ENCODE results near the gene CD81. TPM values are rescaled to one million over a fixed set of nuclear protein-coding genes. Genes with fewer than 3 reads are reported as not detected.

Gene CD81
- total and polyA plus RNA-seq, 10 of the 15 experiments (the other 5 are each of a cell fraction or from before 2014, with no cell fraction given): 2.0 to 145 (median 57.2) TPM

DNA sequence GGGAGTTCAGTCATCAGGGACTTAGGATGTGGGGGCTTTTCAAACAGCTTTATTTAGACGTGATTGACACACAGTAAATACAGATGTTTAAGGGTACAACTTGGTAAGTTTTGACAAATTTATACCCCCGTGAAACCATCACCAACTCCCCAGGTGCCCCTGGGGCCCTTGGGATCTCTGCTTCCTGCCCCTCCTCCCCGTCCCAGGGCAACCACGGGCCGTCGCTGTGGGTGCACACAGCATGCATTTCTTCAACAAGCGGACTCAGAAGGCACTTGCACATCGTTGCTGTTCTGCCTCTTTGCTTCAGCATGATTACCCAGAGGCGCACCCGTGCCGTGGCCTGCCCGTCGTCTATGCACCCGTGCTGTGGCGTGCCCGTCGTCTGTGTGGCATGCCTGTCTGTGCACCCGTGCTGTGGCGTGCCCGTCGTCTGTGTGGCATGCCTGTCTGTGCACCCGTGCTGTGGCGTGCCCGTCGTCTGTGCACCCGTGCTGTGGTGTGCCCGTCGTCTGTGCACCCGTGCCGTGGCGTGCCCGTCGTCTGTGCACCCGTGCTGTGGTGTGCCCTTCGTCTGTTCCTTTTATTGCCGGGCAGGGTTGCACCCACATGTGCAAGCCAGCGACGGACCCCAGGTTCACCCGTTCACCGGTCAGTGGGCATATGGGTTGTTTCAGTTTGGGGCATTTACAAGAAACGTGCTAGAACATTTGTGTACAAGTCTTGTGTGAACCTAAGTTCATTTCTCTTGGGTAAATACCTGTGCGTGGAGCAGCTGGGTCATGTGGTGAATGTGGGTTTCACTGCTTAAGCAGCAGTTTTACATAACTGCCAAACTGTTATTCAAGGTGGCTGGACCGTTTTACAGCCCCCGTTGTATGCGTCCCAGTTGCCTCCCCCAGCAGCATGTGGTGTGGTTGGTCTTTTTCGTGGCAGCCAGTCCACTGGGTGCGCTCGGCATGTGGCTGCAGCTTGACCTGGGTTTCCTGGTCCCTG is 8.3 kb downstream of the CD81 start (continued):
- TF ChIP-seq, protein P1, sequence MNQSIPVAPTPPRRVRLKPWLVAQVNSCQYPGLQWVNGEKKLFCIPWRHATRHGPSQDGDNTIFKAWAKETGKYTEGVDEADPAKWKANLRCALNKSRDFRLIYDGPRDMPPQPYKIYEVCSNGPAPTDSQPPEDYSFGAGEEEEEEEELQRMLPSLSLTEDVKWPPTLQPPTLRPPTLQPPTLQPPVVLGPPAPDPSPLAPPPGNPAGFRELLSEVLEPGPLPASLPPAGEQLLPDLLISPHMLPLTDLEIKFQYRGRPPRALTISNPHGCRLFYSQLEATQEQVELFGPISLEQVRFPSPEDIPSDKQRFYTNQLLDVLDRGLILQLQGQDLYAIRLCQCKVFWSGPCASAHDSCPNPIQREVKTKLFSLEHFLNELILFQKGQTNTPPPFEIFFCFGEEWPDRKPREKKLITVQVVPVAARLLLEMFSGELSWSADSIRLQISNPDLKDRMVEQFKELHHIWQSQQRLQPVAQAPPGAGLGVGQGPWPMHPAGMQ (IDR thresholded peaks at IDR 0.05; ENCODE audit: borderline replicate concordance): no peak
- no peak for TF ChIP-seq SUPT20H (IDR thresholded peaks at IDR 0.05; ENCODE audit: borderline replicate concordance, control insufficient read depth, low read depth, low read length)
- no peak for TF ChIP-seq ZBTB4 (CRISPR knock-in tag; IDR thresholded peaks at IDR 0.05)
- TF ChIP-seq, protein P2, sequence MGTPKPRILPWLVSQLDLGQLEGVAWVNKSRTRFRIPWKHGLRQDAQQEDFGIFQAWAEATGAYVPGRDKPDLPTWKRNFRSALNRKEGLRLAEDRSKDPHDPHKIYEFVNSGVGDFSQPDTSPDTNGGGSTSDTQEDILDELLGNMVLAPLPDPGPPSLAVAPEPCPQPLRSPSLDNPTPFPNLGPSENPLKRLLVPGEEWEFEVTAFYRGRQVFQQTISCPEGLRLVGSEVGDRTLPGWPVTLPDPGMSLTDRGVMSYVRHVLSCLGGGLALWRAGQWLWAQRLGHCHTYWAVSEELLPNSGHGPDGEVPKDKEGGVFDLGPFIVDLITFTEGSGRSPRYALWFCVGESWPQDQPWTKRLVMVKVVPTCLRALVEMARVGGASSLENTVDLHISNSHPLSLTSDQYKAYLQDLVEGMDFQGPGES (IDR thresholded peaks at IDR 0.05): no peak
- TF ChIP-seq SRF (IDR thresholded peaks at IDR 0.05; ENCODE audit: low read depth in 2 of 2, low read length in 2 of 2): no peak
- no peak for TF ChIP-seq CREM (IDR thresholded peaks at IDR 0.05; ENCODE audit: low read depth)
- peak; percentile 67 for TF ChIP-seq MXI1 (IDR thresholded peaks at IDR 0.05; ENCODE audit: low read depth, low read length)
- TF ChIP-seq, protein P3, sequence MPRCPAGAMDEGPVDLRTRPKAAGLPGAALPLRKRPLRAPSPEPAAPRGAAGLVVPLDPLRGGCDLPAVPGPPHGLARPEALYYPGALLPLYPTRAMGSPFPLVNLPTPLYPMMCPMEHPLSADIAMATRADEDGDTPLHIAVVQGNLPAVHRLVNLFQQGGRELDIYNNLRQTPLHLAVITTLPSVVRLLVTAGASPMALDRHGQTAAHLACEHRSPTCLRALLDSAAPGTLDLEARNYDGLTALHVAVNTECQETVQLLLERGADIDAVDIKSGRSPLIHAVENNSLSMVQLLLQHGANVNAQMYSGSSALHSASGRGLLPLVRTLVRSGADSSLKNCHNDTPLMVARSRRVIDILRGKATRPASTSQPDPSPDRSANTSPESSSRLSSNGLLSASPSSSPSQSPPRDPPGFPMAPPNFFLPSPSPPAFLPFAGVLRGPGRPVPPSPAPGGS (IDR thresholded peaks at IDR 0.05; ENCODE audit: borderline replicate concordance, insufficient read depth, low read depth, low read length, poor library complexity, severe bottlenecking): no peak
- TF ChIP-seq NR2C1 (IDR thresholded peaks at IDR 0.05): no peak
- no peak for TF ChIP-seq HCFC1 (IDR thresholded peaks at IDR 0.05; ENCODE audit: low read length)
- no peak for TF ChIP-seq TARDBP (IDR thresholded peaks at IDR 0.05; ENCODE audit: borderline replicate concordance)
- no peak for TF ChIP-seq CBX3 (IDR thresholded peaks at IDR 0.05; ENCODE audit: borderline replicate concordance, low read depth)
- no peak for TF ChIP-seq NR2C2 (IDR thresholded peaks at IDR 0.05; ENCODE audit: borderline replicate concordance, control insufficient read depth, insufficient read length, low read depth)
- no peak for TF ChIP-seq MLLT1 (IDR thresholded peaks at IDR 0.05)
- peak; percentile 68 for TF ChIP-seq RAD51 (IDR thresholded peaks at IDR 0.05)
- 0 out of 2 replicates have a peak, but pooled peaks have one; percentile 32 for TF ChIP-seq BCL11A (IDR thresholded peaks at IDR 0.05; ENCODE audit: low read depth, low read length)
- TF ChIP-seq BHLHE40 (IDR thresholded peaks at IDR 0.05; ENCODE audit: borderline replicate concordance in 1 of 2, low read depth in 2 of 2, low read length in 1 of 2): peak; percentile 19 to 24; a peak in 1 of 4 replicates
- no peak for TF ChIP-seq NRF1 (conservative IDR thresholded peaks at IDR 0.05; ENCODE audit: low read depth, low read length)
- no peak for TF ChIP-seq RAD21 (IDR thresholded peaks at IDR 0.05; ENCODE audit: insufficient read depth, low read depth, low read length)
- no peak for TF ChIP-seq SIX5 (IDR thresholded peaks at IDR 0.05; ENCODE audit: low read depth, low read length, severe bottlenecking)

Data from GM12878 (cell line).